ENCODE results near the gene MMP27.
"Not testable (repeated sequence)": the region's sequence is repeated elsewhere in the genome, so short reads cannot be mapped to it uniquely, and the experiment has no call there.

Gene MMP27

DNA sequence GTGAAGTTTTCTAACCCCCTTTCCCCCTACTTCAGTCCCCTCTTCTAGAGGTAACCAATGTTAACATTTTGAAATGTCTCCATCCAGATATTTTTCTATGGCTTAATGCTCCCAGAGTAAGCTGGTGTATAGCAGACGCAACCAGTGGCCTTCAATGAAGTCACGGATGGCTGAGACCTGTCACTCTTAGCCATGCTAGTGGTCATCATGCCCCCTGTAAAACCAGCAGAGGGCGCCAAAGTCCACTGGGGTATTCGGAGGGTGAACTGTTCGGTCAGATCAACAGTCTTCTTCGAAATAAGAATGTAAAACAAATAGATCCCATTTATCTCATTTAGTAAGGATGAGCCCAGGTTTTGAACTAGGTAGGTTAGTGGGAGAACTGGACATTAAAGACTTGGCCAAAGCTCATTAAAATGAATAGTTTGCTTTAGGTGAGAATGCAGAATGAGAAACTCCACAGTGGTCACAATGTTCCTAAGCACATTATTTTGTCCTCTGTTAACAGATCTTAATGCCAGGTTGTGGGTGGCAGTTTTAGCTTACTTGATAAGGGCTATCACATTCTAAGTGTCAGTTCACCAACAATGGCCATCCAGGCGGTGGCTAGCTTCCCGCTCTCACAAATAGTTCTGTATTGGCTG lies 27.8 kb upstream of the MMP27 start:
- no peak for DNase-seq (ENCODE audit: low read depth)
- TF ChIP-seq, protein P1, sequence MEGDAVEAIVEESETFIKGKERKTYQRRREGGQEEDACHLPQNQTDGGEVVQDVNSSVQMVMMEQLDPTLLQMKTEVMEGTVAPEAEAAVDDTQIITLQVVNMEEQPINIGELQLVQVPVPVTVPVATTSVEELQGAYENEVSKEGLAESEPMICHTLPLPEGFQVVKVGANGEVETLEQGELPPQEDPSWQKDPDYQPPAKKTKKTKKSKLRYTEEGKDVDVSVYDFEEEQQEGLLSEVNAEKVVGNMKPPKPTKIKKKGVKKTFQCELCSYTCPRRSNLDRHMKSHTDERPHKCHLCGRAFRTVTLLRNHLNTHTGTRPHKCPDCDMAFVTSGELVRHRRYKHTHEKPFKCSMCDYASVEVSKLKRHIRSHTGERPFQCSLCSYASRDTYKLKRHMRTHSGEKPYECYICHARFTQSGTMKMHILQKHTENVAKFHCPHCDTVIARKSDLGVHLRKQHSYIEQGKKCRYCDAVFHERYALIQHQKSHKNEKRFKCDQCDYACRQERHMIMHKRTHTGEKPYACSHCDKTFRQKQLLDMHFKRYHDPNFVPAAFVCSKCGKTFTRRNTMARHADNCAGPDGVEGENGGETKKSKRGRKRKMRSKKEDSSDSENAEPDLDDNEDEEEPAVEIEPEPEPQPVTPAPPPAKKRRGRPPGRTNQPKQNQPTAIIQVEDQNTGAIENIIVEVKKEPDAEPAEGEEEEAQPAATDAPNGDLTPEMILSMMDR (IDR thresholded peaks at IDR 0.05; ENCODE audit: control insufficient read depth, insufficient read depth, low read depth, low read length, missing control alignments) = peak; percentile 86
- no peak overlapping the region for H3K4me3 ChIP-seq (ENCODE audit: control insufficient read depth, low read depth, low read length)

DNA sequence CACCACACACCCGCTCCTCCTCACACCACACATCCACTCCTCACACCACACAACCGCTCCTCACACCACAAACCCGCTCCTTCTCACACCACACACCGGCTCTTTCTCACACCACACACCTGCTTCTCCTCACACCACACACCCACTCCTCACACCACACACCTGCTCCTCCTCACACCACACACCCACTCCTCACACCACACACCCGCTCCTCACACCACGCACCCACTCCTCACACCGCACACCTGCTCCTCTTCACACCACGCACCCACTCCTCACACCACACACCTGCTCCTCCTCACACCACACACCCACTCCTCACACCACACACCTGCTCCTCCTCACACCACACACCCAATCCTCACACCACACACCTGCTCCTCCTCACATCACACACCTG lies 25.4 kb upstream of the MMP27 start:
- not testable (repeated sequence) for DNase-seq (ENCODE audit: low read depth); H3K4me3 ChIP-seq (ENCODE audit: control insufficient read depth, low read depth, low read length)

DNA sequence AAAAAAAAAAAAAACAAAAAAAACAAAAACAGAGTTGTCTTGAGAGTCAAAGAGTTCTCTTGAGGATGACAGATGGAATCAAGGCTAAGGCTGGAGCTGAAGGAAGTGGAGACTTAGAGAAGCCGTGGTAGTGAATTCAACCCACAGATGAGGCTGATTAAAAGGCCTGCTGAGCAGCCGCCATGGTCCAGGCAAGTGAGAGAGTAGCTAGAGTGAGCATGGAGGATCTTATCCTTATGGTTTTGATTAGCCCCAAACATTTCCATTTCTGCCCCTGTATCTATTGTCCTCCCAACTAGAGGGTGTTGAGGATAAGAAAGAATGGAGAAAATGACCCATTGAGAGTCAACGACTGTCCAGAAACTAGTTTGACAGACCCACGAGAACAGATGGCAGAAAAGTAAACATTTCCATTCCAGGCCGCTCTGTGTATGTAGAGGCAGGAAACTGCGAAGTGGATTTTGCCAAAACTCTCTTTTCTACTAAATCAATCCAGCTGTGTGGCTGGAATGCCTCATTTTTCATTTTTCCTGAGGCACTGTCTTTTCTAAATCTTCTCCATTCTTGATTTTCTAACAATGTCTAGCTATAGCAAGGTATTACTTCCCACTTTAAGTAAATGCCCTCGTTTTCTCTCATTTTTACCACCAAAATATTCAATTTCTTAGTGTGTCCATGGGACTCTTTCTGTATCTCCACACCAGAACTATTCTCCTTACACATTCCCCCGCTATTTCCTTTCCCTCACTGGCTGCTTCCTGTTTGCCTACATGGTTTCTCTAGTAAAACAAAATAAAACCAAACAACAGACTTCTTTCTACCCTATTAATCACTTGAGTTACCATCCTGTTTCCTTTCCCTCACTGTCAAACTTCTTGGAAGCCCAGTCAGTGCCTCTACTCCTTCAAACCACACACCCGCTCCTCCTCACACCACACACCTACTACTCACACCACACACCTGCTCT lies 24.6 kb upstream of the MMP27 start:
- H3K4me3 ChIP-seq (ENCODE audit: control insufficient read depth, low read depth, low read length) = no peak overlapping the region
- no peak for DNase-seq (ENCODE audit: low read depth)
- TF ChIP-seq, protein P1 (IDR thresholded peaks at IDR 0.05; ENCODE audit: control insufficient read depth, insufficient read depth, low read depth, low read length, missing control alignments) = no peak

DNA sequence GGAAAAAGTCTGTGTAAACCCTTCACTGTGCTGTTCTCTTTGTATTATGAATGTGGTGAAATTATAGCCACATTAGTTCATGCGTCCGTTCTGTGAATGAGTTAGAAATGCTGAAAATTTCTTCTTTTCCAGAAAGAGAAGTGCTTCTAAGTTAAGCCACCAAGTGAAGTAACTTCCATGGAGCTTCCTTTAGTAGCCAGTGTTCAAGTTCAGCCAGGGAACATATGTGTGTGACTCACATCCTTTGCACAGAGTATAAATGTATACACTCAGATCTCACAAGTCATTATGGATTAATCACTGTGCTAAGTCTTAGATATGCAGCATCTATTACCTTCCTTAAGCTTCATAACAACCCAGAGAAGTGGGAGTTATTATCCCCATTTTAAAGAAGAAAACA lies 22.3 kb upstream of the MMP27 start:
- no peak for DNase-seq (ENCODE audit: low read depth)
- H3K4me3 ChIP-seq (ENCODE audit: control insufficient read depth, low read depth, low read length) = no peak overlapping the region
- TF ChIP-seq, protein P1 (IDR thresholded peaks at IDR 0.05; ENCODE audit: control insufficient read depth, insufficient read depth, low read depth, low read length, missing control alignments) = no peak

DNA sequence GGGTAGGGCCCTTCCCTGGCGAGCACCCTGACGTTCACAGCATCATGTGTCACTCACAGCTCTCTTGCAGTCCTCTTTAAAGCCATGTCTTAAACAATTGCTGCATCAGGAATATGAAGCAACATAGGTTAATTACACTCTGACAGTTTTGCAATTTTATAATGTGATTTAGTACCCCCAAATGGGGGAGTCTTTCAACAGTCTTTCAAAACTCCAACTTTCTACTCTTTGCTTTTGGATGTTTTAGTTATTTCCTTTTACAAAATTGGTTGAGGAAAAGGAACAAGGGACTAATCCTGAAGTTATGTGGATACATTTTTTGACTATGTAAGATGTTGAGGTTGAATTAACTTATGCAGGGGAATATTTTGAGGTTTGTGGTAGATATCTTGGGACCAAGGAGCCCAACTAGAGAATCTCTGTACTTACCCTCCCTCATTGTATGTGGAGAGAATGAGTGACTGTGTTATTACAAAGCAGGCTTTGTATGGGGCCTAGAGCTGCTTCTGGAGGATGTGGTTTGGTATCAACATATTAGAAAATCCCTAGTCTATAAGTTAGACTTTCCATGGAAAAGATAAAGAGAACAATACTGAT lies 19.4 kb upstream of the MMP27 start, which contains the start of gene MMP8:
Gene MMP8 (minus strand): TSS at position 51 of the 597 bp plus-strand sequence. CDS start 99 bp downstream, outside the sequence.
- TF ChIP-seq, protein P1 (IDR thresholded peaks at IDR 0.05; ENCODE audit: control insufficient read depth, insufficient read depth, low read depth, low read length, missing control alignments) = no peak
- no peak within 1 kb of the TSS for H3K4me3 ChIP-seq (ENCODE audit: control insufficient read depth, low read depth, low read length)
- DNase-seq (ENCODE audit: low read depth) = no peak

DNA sequence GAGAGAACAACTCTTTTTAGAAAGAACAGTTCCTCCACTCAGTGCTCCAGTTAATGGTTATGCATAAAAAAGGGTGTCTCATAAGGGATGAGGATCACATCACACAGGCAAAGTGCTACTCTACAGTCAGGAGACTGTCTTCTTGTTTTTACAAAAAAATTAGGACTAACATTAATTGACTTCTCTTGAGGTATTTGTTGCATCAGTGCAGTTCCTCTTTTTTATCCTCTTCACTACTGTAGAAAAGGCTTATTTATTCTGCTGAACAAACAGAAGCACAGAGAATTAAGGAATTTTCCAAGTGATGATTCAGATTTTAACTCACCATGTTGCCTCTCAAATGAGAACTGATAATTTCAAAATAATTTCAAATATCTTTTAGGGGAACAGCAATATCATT lies 17.3 kb upstream of the MMP27 start:
- TF ChIP-seq, protein P1 (IDR thresholded peaks at IDR 0.05; ENCODE audit: control insufficient read depth, insufficient read depth, low read depth, low read length, missing control alignments) = no peak
- DNase-seq (ENCODE audit: low read depth) = no peak
- H3K4me3 ChIP-seq (ENCODE audit: control insufficient read depth, low read depth, low read length) = no peak overlapping the region
